ENCODE data around the gene ADAMTS6. TPM values are rescaled to one million over a fixed set of nuclear protein-coding genes. Genes with fewer than 3 reads are reported as not detected.

Gene ADAMTS6
- total and polyA plus RNA-seq, 2 of the 13 experiments (the other 11 are each of a cell fraction or from before 2014, with no cell fraction given): 3.1 to 8.2 TPM

- WGBS (ENCODE audit: low lambda C conversion rate): 13% methylated on average over 1 of the region's 1 CpG
- H3K79me2 ChIP-seq (ENCODE audit: insufficient read depth, low read length): no peaks in the 10 kb centered on the region
- no peaks in the 10 kb centered on the region for H3K36me3 ChIP-seq (replicated peaks in 1 of 2; ENCODE audit: control insufficient read depth in 1 of 2, insufficient read depth in 2 of 2, low read length in 2 of 2)
- ATAC-seq (no peak), DNase-seq (ENCODE audit: low spot score) (no peak), FAIRE-seq (no peak)
- in situ Hi-C loops (cut with HindIII; ENCODE audit: extremely low pct_ligation_motif_present, low pct_unique_long_range_greater_than_20kb): no loop called here
- no peak overlapping the region for H3K4me3 ChIP-seq (replicated peaks in 1 of 3; ENCODE audit: insufficient read depth in 1 of 3, low read depth in 2 of 3, low read length in 3 of 3)
- H2AFZ ChIP-seq (ENCODE audit: low read length): no peak overlapping the region
- no TSS peak for BruUV-seq (replicated peaks)
- H3K27me3 ChIP-seq (ENCODE audit: control insufficient read depth in 1 of 2, insufficient read depth in 2 of 2, low read length in 2 of 2): no peaks in the 10 kb centered on the region
- intact Hi-C loops (cut with micrococcal nuclease; ENCODE audit: unreplicated experiment): no loop called here
- CTCF ChIA-PET (ENCODE audit: low intra/inter-chr PET ratio, low total read pairs): no interaction called here
- no peaks in the 10 kb centered on the region for H3K4me1 ChIP-seq (ENCODE audit: insufficient read depth, low read length)
- no peaks in the 10 kb centered on the region for H3K9me3 ChIP-seq (ENCODE audit: low read length)
- POLR2A ChIA-PET: no interaction called here
- TF ChIP-seq FOXK2 (IDR thresholded peaks at IDR 0.05) (no peak), CC2D1A (CRISPR knock-in tag; IDR thresholded peaks at IDR 0.05) (no peak), ZNF776 (CRISPR knock-in tag; IDR thresholded peaks at IDR 0.05) (no peak), GTF2F1 (IDR thresholded peaks at IDR 0.05; ENCODE audit: low read length) (no peak), ZBTB3 (CRISPR knock-in tag; IDR thresholded peaks at IDR 0.05; ENCODE audit: borderline replicate concordance, low read depth) (no peak), TBX2 (CRISPR knock-in tag; IDR thresholded peaks at IDR 0.05; ENCODE audit: borderline replicate concordance) (no peak), NR2C2 (CRISPR knock-in tag; IDR thresholded peaks at IDR 0.05; ENCODE audit: borderline replicate concordance) (no peak), SKIL (CRISPR knock-in tag; IDR thresholded peaks at IDR 0.05; ENCODE audit: borderline replicate concordance) (no peak), SMARCE1 (IDR thresholded peaks at IDR 0.05; ENCODE audit: borderline replicate concordance) (no peak), NFE2 (CRISPR knock-in tag; IDR thresholded peaks at IDR 0.05) (no peak), ZNF792 (CRISPR knock-in tag; IDR thresholded peaks at IDR 0.05) (no peak), USF2 (IDR thresholded peaks at IDR 0.05; ENCODE audit: low read depth, low read length) (no peak), USF2 (CRISPR knock-in tag; IDR thresholded peaks at IDR 0.05; ENCODE audit: borderline replicate concordance) (no peak), HNRNPL (IDR thresholded peaks at IDR 0.05; ENCODE audit: low read depth, low read length) (no peak), NKX3-1 (CRISPR knock-in tag; IDR thresholded peaks at IDR 0.05) (no peak), DMAP1 (CRISPR knock-in tag; IDR thresholded peaks at IDR 0.05) (no peak), FOXJ3 (CRISPR knock-in tag; IDR thresholded peaks at IDR 0.05; ENCODE audit: borderline replicate concordance) (no peak), ZNF629 (CRISPR knock-in tag; conservative IDR thresholded peaks at IDR 0.05) (no peak)
- H3K27ac ChIP-seq (ENCODE audit: extremely low read length, insufficient read depth, low read length): no peak overlapping the region
- H3K4me2 ChIP-seq (ENCODE audit: low read depth, low read length): no peak overlapping the region
- no peaks in the 10 kb centered on the region for H4K20me1 ChIP-seq (ENCODE audit: insufficient read depth, low read length)
- no peak overlapping the region for H3K9ac ChIP-seq (ENCODE audit: insufficient read depth, low read depth, low read length)
Observed at GRCh38 chr5:65264420-65264819, 217.3 kb downstream of the ADAMTS6 start.
